ENCODE measurements around the gene OR4F6.

Gene OR4F6

GRCh38 chr15:101844916-101845315 lies 41.6 kb downstream of the OR4F6 start:
- no peak overlapping the region for H3K9ac ChIP-seq (ENCODE audit: low read length)
- no peaks in the 10 kb centered on the region for H3K27me3 ChIP-seq (ENCODE audit: control insufficient read depth, insufficient read depth, low read length)
- no peak overlapping the region for H3K4me3 ChIP-seq (ENCODE audit: low read length)
- no peaks in the 10 kb centered on the region for H3K36me3 ChIP-seq (ENCODE audit: control insufficient read depth, low read depth, low read length)
- H3K4me1 ChIP-seq (ENCODE audit: control insufficient read depth, low read depth, low read length): no peaks in the 10 kb centered on the region
- no peaks in the 10 kb centered on the region for H3K9me3 ChIP-seq (ENCODE audit: control insufficient read depth, low read depth, low read length)
- H3K27ac ChIP-seq (ENCODE audit: low read length): no peak overlapping the region

- no peak overlapping the region for H3K4me3 ChIP-seq (ENCODE audit: low read length)
- H3K36me3 ChIP-seq (ENCODE audit: control insufficient read depth, low read depth, low read length): no peaks in the 10 kb centered on the region
- H3K27me3 ChIP-seq (ENCODE audit: control insufficient read depth, insufficient read depth, low read length): no peaks in the 10 kb centered on the region
- H3K4me1 ChIP-seq (ENCODE audit: control insufficient read depth, low read depth, low read length): no peaks in the 10 kb centered on the region
- no peak overlapping the region for H3K9ac ChIP-seq (ENCODE audit: low read length)
- no peak overlapping the region for H3K27ac ChIP-seq (ENCODE audit: low read length)
- H3K9me3 ChIP-seq (ENCODE audit: control insufficient read depth, low read depth, low read length): no peaks in the 10 kb centered on the region
These were observed 49.0 kb downstream of the OR4F6 start for GRCh38 chr15:101852356-101852755.
